Iris pigment epithelial cell (primary cell): ENCODE measurements around the gene PRR35.

Experiments
- DNase-seq: peaks from one replicate; pipeline ENCODE4 v3.0.0-alpha.2; 2011; ENCODE audit warnings: low read depth

Gene PRR35

DNA sequence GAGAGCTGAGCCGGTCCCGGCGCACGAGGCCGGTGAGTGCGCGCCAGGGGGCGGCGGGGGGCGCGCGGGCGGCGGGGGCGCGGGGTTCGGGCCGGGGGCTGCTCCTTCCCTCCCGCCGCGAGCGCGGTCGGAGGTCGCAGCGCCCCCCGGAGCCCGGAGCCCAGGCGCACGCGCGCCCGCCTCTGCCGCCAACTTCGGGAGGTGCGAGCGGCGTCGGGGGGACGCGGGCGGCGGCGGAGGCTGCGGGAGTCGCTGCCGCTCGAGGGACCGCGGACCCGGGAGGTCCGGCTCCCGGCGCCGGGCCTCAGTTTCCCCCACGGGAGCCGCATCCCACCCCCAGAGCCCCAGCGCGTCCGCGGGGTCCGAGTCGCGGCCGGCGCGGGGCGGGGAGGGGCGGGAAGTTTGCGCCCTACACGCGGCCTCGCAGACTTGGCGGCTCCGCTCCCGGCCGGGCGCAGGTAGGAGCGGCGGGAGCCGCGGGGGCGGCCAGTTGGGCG is at the start of gene PRR35:
PRR35 (plus strand) TSS at position 191 of the 497 bp plus-strand sequence. CDS start 2,901 bp downstream, outside the sequence.
- no peak for DNase-seq

DNA sequence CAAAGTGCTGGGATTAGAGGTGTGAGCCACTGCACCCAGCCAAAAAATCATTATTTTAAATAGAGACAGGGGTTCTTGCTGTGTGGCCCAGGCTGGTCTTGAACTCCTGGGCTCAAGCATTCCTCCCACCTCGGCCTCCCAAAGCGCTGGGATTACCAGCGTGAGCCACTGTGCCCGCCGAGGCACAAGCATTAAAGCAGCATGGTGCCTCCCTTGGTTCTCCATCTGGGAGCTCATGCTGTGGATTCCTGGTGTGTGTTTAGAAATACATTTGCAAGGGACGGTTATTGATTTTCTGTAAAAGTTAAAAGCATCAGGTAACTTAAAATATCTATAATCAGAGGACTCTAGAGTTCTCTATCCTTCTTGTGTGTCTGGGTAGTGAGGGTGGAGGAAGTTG is 47.4 kb upstream of the PRR35 start:
- DNase-seq: no peak

DNA sequence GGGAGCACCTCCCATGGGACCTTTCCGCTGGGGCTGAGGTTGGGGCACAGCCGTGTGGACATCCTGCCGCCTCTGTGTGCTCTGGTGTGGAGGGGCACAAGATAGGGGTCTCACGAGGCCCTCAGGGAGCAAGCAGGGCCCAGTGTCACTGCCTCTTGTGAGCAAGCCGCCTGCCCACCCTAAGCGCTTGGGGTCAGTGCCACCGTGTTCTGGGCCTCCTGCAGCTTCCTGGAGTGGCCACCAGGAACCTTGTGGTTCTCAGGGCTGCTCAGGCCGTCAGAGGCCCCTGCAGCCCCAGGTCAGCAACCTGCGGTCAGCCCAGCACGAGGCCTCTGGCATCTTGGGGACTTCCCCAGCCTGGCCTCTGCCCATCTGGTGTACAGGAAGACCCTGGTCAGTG is 46.2 kb upstream of the PRR35 start:
- no peak for DNase-seq

DNA sequence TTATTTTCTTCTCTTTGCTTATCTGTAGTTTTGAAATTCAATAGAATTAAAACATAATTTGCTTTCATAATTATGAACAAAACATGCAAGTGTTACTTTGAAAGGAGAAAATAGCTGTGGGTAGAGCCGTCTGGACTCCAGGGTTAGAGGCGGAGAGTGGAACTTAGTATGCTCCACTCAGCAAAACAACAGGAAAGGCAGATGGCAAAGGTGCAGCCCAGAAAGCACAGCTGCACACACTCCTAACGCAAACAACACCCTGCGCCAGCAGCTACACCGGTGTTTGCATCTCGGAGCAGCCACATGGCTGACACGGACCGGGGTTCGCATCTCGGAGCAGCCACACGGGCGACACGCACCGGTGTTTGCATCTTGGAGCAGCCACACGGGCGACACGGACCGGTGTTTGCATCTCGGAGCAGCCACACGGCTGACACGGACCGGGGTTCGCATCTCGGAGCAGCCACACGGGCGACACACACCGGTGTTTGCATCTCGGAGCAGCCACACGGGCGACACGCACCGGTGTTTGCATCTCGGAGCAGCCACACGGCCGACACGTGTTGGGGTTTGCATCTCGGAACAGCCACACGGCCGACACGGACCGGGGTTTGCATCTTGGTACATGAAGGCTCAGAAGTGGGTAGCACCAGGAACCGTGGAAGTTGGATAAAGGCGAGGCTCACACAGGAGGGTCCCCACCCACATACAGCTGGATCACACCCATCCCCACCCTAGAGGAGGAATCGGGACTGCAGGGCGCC is 44.8 kb upstream of the PRR35 start:
- DNase-seq: no peak

DNA sequence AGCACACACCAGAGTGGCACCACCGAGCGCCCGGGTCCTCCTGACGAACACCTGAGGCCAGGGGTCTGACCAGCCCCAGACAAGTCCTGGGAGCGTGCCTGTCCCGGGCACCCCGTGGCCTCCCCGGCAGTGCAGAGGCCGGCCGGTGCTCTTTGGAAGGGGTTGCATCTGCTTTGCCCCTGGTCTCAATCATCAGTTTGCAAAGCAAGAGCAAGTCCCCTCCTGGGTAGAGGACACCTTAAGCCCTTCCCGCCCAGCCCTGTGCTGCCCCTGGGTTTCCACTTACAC is 44.3 kb upstream of the PRR35 start:
- no peak for DNase-seq

DNA sequence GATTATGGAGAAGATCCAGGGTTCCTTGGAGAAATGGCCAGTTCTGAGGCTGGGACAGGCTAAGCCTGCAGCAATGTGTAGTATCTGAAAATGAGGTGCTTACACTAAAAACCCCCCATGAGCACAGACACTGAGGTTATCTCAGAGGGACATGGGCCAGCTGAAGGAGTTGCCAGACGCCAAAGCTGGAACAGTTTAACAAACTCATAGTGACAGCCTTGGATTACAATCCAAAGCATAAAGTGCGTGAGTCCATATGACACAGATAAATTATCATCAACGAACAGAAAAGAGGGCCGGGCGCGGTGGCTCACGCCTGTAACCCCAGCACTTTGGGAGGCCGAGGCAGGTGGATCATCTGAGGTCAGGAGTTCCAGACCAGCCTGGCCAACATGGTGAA is 43.9 kb upstream of the PRR35 start:
- no peak for DNase-seq

DNA sequence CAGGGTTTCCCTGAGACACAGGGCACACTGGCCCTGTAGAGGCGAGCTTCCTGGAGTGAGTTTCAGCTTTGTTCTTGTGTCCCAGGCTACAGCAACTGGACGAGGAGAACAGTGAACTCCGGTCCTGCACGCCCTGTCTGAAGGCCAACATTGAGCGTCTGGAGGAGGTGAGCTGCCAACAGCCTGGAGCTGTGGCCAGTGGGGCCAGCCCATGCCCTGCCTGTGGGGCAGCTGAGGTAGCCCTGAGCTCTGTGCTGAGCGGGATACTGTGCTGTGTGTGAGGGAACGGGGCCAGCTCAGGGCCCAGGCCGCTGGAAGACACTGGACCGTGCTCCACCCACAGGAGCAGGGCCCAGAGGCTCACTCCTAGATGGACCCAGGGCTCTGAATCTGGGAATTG is 41.3 kb upstream of the PRR35 start:
- DNase-seq: no peak

DNA sequence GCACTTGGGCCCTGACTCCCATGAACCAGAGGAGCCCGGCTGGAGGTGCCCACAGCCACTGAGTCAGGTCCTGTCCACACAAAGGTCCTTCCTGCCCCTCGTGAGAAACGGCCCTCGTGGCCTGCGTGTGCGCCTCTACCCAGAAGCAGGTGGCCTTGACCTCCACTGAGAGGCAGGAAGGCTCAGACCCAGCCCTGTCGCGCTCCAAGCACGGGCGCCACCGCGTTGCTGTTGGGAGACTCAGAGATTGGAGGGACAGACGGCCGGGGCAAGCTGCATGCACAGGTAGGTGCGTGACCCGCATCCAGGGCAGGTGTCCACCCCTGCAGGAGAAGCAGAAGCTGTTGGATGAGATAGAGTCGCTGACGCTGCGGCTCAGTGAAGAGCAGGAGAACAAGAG is 40.8 kb upstream of the PRR35 start:
- no peak for DNase-seq

DNA sequence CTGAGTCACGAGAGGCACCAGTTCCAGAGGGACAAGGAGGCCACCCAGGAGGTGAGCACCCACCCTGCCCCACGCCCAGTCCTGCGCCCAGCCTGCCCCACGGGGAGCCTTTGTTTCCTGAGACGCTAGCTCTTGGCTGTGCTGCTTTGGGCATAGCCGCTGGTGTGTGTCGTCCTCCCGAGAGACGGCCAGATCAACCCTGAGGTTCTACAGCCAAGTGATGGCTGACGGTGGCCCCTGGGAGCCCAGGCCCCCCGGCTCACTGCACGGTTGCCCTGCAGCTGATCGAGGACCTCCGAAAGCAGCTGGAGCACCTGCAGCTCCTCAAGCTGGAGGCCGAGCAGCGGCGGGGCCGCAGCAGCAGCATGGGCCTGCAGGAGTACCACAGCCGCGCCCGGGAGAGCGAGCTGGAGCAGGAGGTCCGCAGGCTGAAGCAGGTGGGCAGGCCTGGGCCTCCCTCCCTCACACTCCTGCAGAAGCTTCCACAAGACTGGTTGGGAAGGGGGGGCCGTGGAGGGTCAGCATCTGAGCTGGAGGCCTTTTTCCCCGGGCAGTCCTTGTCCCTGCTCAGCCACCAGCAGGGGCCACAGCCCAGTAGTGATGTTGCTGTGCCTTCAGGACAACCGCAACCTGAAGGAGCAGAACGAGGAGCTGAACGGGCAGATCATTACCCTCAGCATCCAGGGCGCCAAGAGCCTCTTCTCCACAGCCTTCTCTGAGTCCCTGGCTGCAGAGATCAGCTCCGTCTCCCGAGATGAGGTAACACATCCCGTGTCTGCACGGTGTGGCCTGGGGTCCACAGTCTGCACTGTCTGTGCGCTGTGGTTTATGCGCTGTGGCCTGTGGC is 40.1 kb upstream of the PRR35 start:
- no peak for DNase-seq

DNA sequence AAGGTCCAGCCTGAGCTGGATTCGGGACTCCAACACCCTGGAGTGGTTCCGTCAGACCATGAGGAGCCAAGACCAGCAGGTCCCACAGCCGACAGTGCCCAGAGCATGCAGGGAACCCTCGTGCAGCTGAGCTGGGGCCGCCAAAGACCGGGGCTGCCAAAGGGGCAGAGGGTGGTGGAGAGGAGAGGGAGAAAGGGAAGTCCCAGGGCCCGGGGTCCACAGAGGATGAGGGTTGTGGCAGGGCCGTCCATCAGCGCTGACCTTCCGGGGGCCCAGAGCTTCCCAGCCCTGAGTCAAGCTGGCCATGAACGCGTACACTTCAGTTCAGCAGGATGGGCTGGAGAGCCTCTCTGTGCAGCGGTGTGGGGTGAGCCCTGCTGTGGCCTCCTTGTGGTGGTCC is 39.3 kb upstream of the PRR35 start:
- no peak for DNase-seq

DNA sequence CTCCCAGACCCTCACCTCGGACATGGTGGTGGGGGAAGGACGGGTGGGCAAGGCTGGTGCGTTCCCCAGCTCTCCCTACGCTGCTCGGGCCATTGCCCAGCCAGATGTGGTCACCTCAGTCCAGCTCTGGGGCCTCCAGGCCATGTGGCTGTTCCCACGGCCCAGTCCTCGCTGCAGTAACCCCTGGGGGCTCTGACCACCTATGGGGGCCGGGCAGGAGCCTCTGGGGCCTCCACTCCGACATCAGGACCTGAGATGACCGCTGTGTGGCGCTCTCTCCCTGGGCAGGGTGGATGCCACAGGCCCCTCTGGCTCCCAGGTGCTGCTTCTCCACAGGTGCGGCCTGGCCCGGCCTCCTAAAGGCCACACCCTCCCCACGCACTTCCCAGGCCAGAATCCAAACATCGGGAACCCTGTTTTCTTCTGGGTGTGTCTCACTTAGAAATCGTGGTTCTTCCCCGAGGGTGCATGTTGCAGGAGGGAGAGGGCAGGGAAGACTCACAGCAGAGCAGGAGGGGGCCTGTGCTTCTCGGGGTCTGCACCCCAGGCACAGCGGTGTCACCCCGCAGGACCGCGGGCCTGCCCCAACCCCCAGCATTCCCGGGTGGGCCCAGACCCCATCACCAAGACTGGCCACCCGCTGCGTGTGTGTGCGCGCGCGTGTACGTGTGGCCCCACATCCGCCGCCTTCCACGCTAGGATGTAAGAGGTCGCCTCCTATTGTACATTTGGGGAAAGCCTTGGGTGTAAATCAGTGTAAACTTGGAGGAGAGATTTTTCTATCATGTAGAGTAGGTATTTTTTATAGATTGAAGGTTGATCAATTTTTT is 38.6 kb upstream of the PRR35 start:
- no peak for DNase-seq

DNA sequence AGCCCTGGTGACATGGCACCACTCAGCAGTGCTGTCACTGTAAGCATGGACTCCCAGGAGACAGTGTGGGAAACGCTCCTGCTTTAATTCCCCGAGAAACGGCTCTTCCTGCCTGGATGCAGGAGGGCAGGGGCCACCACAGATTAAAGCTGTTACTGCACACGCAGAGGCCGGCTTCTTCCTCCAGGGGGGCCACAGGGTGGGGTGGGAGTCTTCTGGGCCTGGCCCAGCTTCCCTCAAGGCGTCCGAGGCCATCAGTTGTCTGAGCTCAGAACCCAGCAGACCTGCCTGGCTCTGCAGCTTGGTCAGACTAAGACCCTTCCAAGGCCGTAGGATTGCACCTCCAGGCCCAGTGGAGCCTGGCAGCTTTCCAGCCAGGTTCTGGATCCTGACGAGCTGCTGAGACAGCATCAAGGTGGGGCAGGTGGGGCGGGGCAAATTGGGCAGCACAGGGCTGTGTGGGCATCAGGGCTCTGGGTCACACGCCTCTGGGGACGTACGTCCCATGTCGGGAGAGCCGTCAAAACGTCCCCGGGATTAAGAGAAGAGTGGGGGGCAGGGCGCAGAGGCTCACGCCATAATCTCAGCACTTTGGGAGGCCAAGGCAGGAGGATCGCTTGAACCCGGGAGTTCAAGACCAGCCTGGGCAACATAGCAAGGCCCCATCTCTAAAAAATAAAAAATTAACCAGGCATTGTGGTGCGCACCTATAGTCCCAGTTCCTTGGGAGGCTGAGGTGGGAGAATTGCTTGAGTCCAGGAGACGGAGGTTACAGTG is 37.7 kb upstream of the PRR35 start:
- DNase-seq: no peak

DNA sequence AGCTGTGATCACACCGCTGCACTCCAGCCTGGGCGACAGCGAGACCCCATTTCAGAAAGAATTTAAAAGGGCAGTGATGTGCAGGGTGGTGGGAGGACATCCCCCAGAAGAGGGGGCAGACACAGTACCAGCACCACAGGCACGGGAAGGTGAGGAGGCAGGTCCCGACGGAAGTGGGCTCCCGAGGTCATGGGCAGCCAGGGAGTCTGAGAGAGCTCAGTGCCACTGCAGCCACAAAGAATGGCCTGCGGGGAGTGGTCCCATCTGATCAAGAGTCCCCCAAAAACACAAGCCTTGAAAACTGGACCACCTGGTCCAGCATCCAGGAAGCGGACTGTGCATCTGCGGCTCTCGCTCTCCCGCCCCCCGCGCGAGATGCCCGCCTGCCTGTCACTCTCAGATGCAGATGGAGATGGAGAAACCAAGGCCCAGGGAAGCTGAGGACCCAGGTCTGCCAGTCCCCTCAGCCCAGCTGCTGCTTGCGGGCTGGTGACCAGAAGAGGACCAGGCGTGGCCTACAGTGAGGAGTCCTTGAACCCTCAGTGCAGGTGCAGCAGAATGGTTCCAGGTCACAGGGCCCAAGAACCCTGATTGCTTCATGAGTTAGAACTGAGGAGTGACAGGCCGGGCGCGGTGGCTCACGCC is 37.0 kb upstream of the PRR35 start:
- DNase-seq: no peak

DNA sequence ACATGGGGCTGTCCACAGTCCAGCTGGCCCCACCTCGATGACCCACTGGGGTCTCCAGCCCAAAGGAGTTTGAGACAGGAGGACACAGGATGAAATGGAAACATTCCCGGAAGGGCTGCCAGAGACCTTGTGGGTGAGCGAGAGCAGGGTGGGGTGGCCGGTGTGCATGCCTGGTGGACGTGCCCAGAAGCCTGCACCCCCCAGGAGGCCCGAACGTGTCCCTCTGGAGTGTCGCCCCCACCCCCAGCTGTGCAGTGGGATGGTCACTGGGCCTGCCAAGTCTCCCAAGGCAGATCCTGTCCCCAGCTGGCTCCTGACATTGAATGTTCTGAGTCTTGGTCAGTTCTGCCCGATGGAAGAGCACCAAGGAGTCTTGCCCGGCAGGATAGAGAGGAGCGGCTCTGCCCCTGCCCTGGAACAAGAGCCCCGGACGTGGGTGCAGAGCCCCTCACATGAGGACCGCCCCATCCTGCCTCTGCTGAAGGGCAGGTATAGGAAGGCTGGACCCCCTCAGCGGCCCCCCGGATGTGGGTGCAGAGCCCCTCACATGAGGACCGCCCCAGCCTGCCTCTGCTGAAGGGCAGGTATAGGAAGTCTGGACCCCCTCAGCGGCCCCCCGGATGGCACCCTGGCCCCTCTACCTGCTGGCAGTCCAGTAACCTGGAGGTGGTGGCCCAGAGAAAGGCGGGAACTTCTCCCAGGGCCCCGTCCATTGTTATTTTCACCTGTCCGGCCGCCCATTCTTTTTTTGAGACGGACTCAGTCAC is 35.7 kb upstream of the PRR35 start:
- DNase-seq: no peak

DNA sequence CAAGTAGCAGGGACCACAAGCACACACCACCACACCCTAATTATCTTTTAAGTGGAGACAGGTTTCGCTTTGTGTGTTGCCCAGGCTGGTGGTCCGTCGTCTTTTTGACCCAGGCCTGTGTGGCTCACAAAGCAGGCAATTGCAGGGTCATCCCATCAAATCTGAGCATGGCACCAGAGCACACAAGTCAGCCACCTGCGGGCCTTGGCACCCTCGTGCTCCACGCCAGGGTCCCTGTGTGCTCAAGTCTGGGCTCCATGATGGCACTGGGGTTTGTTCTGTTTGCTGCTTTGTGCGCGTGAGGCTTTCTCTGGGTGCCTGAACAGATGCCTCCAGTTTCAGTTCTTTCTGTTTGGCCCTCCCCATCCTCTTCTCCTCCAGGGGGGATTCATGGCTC is 35.1 kb upstream of the PRR35 start:
- DNase-seq: no peak

DNA sequence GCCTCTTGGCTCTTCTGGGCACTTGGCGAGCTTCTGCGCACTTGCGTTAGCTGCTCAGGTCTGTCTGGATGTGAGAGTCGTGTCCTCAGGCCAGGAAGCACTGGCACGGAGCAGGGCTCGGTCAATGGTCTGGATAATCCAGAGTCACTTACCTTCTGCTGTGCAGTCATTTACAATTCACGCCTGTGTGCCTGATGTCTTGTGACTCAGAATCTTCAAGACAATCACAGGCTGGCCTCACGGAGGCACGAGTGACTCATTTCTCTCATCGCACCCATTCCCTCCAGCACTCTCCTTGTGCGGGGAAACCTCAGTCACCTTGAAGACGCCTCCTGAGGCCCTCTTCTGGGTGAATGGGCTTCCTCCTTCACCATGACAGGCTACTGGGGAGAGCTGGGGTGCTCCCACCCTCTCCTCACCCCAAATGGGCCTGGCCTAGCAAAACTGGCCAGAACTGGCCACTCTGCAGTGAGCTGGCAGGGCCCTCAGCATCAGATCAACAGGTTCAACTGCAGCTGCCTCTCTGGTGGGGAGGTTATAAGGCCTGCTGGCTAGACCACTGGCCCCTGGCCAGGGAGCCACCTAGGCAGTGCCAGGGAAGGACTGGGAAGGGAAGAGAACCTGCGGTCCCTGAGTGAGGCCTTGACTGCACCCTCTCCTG is 34.5 kb upstream of the PRR35 start:
- DNase-seq: peak; percentile 87

DNA sequence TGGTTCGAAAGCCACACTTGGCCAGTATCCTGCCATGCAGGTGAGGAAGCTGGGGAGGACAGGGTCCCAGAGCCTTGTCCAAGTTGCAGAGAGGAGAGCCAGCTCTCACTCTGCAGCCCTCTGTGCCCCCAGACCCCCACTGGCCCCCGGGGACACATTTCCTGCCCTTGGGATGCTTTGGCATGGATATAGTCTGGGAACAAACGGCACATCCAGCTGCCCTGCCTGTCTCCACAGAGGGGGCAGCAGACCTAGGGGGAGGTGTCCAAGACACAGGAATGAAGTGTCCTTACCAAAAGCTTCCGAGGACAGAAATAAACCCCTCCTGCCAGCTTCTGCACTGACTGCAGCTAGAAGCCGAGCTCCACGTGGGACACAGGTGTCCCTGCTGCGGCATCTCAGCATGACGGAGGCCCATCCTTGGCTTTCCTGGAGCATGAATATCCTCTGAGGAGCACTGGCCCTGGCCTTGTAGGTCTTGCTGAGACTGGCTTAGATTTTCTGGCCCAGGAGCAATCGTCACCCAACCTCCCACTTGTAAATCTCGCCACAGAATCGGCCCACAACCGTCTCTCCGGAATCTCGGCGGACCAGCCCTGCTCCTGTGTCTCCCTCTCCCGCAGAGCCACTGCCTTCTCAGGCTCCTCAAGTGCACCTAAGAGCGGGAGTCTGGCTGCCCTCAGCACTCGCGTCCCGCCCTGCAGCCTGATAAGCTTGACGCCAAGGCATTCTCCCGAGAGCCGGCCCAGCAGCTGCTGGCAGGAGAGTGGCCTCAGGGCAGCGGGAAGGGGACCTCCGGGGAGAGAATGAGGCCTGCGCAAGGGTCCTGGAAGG is 33.8 kb upstream of the PRR35 start:
- peak; percentile 56 for DNase-seq

DNA sequence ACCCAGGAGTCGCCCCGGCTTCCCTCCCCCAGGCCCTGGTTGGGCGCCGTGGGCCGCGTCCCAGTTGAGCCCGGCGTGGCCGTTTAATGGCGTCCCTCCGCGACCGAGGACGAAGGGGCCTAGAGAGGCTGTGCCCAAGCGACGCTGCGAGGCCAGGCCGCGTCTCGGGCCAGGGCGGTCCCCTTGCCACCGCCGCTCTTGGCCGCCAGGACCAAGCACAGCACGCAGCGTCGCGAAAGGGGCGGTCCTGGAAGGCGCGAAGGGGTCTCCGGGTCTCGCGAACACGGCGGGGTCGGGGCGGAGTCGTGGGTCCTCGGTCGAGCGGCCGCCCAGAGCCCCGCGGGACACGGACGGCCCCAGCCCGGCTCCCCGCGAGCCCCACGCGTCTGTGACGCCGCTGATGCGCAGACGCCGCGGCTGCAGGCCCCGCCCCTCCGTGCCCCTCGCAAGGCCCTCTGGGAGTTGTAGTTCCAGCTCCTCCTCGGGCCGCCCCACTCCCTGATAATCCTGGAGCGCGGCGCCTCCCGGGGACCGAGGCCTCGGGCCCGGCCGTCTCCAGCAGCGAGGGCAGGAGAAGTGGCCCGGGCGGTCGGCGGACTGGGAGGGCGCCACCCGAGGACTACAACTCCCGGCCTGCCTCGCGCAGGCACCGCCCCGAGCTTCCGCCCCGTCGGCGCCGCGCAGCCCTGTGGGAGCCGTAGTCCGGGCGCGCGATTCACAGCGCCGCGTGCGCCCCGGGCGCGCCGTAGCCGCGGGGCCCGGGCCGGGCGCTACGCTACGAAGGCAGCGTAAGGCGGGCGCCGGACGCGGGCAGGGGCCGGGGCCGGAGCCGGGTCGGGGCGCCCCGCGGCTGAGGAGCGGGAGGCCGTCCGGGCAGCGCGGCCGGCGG is 32.9 kb upstream of the PRR35 start, which contains the start of gene CAPN15:
CAPN15 (plus strand) TSS at position 698 of the 889 bp plus-strand sequence. CDS start 19,127 bp downstream, outside the sequence.
- peak; percentile 87 for DNase-seq
